NCI-H2171 (cell line): ENCODE measurements around the gene NR3C1.

Experiments
- DNase-seq: peaks from one replicate; lab custom pipeline; 2025; lab: John Stamatoyannopoulos, UW

The NR3C1 gene

GRCh38 chr5:143362664-143363227 is 40.7 kb downstream of the NR3C1 start:
- DNase-seq = no peak

GRCh38 chr5:143361438-143361837 is 42.0 kb downstream of the NR3C1 start:
- DNase-seq = no peak

- DNase-seq = no peak
Observed at GRCh38 chr5:143360755-143361154, 42.7 kb downstream of the NR3C1 start.

- DNase-seq = no peak
Observed at GRCh38 chr5:143359869-143360268, 43.6 kb downstream of the NR3C1 start.

GRCh38 chr5:143356855-143357583 is 46.5 kb downstream of the NR3C1 start:
- DNase-seq = no peak

- peak; percentile 57 for DNase-seq
Observed at GRCh38 chr5:143355710-143356109, 47.8 kb downstream of the NR3C1 start.

- no peak for DNase-seq
Observed at GRCh38 chr5:143354025-143354424, 49.5 kb downstream of the NR3C1 start.

- no peak for DNase-seq
Observed at GRCh38 chr5:143352691-143353090, 50.8 kb downstream of the NR3C1 start.

GRCh38 chr5:143350751-143351602 is 52.5 kb downstream of the NR3C1 start:
- DNase-seq = no peak

GRCh38 chr5:143350341-143350740 is 53.1 kb downstream of the NR3C1 start:
- no peak for DNase-seq

GRCh38 chr5:143349177-143349576 is 54.3 kb downstream of the NR3C1 start:
- DNase-seq = no peak

GRCh38 chr5:143347698-143348344 is 55.7 kb downstream of the NR3C1 start:
- no peak for DNase-seq

GRCh38 chr5:143347046-143347445 is 56.4 kb downstream of the NR3C1 start:
- no peak for DNase-seq

GRCh38 chr5:143345671-143346440 is 57.6 kb downstream of the NR3C1 start:
- no peak for DNase-seq

- DNase-seq = no peak
Observed at GRCh38 chr5:143343042-143343441, 60.4 kb downstream of the NR3C1 start.

GRCh38 chr5:143342607-143343006 is 60.9 kb downstream of the NR3C1 start:
- no peak for DNase-seq

GRCh38 chr5:143341807-143342570 is 61.5 kb downstream of the NR3C1 start:
- DNase-seq = no peak

- DNase-seq = no peak
Observed at GRCh38 chr5:143340891-143341685, 62.4 kb downstream of the NR3C1 start.

GRCh38 chr5:143338658-143339366 is 64.7 kb downstream of the NR3C1 start:
- DNase-seq = no peak
